Activated CD4-positive, alpha-beta T cell treated with anti-CD3 and anti-CD28 coated beads, Interleukin-2, Interleukin-6, amounts not matched to agents 100 ng/mL and 50 ng/mL, durations not matched to agents 16 hours and 8 hours (primary cell): ENCODE results near the gene UBE2F.
"Not testable (repeated sequence)": the region's sequence is repeated elsewhere in the genome, so short reads cannot be mapped to it uniquely, and the experiment has no call there.

Source experiments
- DNase-seq: peaks from one replicate; pipeline ENCODE4 v3.0.0-alpha.2; 2020

The UBE2F gene

GRCh38 chr2:238023608-238024007 is 56.8 kb downstream of the UBE2F start:
- DNase-seq = no peak

- peak; percentile 66 for DNase-seq
Measured at GRCh38 chr2:238024986-238025385, 58.2 kb downstream of the UBE2F start.

GRCh38 chr2:238025741-238026360 is 59.0 kb downstream of the UBE2F start:
- DNase-seq = no peak

DNA sequence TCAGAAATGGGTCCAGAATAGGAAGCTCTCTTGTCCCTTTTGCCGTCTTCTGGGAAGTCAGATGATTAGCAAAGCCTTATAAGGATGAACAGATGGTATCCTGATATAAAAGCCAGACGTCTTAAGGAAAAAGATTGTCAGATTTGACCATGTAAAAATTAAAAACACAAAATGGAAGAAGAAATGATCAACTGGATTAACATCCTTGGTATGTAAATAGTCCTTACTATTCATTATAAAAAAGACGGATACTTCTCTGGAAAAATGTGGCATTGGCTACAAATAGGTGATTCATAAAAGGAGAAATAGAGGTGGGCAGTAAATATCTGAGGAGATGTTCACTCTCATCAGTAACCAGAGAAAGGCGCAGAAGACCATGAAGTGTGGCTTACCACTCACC is 60.2 kb downstream of the UBE2F start:
- DNase-seq = no peak

- DNase-seq = no peak
Measured at GRCh38 chr2:238027591-238028415, 61.0 kb downstream of the UBE2F start.

- no peak for DNase-seq
Measured at GRCh38 chr2:238029853-238030252, 63.0 kb downstream of the UBE2F start.

DNA sequence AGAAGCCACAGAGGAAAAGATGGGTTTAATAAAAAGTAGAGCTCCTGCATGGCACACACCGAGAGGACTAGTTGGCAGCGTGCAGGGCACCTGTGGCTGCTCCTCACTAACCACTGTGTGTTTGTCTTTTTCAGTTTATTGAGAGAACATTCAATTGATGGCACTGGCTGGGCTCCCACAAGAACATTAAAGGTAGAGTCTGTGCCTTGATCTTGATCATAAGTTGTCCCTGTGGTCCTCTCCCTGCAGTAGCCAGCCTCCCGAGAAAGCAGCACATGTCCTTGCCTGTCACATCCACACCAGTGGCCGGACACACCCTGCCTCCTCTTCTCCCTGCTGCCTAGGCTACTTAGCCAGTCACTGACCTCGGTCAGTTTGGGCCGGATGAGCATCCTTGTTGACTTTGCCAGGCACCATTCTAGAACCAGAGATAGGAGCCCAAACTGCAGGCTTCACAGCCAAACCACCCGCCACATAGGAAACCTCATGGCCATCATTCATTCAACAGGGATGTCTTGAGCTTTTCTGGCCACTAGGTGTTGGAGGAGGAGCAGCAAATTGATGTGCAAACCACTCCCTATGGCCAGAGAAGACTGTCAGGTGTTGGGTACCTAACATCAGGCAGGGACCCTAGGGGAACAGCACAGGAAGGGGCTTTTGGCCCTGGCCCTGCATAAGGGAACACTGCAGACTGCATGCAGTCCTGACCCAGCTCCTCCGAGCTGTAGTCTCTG is 63.8 kb downstream of the UBE2F start:
- DNase-seq = no peak

DNA sequence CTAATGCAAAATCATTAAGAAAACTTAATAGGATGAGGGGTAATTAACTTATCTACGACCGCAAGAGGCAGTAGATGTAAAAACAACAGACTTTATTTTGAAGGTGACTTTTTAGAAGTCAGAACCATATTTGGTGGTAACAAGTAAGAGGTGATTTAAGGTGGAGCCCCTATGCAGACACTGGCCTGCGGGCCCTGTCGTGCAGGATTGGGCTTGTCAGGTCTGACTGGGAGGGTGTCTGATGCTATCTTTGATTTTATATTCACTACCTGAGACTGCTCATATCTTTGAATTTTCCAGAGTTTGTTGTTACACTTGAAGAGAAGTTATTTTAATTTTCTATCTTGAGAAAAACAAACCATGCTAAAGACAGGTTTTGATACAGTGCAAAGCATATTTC is 64.9 kb downstream of the UBE2F start:
- DNase-seq = no peak

GRCh38 chr2:238032755-238033337 is 66.0 kb downstream of the UBE2F start:
- no peak for DNase-seq

- not testable (repeated sequence) for DNase-seq
Measured at GRCh38 chr2:238033991-238034390, 67.2 kb downstream of the UBE2F start.

GRCh38 chr2:238038203-238038602 is 71.4 kb downstream of the UBE2F start:
- DNase-seq = no peak

DNA sequence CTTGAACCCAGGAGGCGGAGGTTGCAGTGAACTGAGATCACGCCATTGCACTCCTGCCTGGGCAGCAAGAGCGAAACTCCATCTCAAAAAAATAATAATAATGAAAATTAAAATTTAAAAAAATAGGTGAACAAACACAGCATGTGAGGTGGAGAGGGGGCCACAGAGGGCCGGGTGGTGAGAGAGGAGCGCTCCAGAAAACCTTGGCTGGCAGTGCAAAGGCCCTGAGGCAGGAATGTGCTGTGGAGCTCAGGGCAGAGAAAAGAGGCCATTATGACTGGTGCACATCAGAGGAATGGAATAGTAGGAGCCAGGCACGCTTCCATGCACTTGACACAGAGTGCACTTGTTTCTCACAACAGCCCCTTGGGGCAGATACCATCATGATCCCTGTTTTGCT is 72.3 kb downstream of the UBE2F start:
- no peak for DNase-seq

DNA sequence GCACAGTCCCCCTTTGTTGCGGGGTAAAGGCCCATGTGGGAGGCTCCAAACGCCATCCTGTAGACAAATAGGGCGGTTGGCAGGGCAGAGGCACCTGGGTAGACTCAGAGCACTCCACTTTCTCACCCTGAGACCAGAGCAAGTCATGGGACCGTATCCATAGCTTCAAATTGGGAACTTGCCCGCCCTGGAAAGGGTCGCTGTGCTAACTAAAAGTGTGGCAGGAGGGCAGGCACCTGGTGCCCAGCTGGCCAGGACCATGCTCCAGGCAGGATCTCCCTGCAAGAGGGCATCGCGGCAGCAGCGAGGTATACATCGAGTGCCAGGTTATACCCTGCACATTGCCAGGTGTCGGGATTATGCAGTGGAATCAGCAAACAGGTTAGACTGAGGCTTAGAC is 73.2 kb downstream of the UBE2F start:
- DNase-seq = no peak

GRCh38 chr2:238040918-238041317 is 74.1 kb downstream of the UBE2F start:
- DNase-seq = no peak

DNA sequence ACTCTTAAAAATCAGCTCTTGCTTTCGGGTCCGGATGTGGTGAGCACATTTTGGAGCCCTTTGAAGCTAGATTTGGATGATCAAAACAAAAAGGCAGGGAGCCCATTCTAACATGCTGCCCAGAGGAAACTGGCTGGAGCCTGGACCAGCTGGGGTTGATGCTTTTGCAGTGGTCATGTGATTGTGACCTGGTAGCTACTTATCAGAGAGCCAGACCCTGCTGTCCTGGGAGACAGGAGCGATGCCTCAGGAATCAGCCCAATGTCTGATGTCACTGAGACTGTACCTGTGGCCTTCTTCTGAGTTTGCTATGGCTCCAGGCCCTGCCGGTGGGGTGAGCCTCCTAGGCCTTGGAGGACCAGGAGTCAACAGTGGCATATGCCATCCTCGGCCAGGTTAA is 75.3 kb downstream of the UBE2F start:
- DNase-seq = no peak

DNA sequence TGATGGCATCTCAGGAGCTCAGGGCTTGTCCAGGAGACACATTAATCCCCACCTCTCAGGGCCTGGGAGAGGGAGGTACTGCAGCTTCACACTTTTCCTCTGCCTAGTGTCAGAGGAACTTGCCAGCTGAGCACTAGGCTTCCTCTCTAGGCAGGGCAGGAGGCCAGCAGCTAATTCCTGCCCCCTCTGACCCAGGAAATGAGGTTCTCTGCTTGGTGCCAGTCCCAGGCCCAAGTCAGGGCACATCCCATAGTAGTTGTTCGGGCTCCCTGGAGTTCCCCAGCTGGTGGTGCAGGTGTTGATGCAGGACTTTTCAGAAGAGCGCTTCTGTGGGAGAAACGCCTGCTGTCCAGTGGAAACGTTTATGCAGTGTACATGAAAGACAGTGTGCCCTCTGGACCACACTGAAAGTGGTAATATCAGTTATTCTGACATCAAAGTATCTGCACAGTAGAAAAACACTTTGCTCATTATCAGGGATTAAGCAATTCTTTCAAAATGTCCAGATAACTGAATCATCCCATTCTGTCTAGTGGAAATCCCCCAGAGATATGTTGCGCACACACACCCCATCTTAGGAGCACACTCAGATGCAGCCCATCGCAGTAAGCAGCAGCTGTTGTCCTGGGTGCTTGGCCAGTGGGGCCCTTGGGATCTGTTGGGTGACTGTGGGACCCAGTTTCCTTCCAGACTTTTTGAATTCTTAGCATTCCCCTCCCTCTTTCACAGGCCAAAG is 76.2 kb downstream of the UBE2F start:
- no peak for DNase-seq

GRCh38 chr2:238043851-238044250 is 77.0 kb downstream of the UBE2F start:
- DNase-seq = no peak

DNA sequence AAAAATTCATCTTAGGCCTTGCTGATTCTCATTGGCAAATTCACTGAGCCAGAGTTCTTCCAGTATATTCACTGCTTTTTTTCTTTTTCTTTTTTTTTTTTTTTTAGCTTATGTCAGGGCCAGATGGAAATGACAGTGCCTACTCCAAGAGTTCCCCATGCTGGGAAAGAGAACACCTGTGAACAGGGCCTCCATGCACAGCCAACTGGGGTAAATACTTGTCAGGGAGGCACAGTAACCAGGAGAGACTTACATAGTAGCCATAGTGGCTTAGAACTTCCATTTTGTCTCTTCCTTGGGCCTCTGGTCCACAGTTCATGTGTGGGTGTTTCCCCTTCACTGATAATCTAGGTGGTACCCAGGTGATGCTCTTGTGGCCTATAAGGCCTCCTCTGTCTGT is 78.8 kb downstream of the UBE2F start:
- DNase-seq = no peak

GRCh38 chr2:238046725-238047270 is 80.0 kb downstream of the UBE2F start:
- DNase-seq = no peak

- DNase-seq = no peak
Measured at GRCh38 chr2:238053191-238053776, 86.5 kb downstream of the UBE2F start.

DNA sequence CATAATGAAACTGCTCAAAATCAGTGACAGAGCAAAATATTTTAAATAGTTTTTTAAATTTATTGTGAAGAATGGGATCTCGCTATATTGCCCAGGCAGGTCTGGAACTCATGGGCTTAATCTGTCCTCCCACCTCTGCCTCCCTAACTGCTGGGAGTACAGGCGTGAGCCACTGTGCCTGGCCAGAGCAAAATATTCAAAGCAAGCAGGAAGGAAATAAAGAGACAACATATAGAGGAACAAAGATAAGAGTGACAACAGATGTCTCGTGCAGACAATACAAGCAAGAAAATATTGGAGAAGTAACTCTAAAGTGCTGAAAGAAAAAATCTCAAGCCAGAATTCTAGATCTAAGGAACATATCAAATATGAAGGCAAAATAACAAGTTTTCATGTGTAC is 89.0 kb downstream of the UBE2F start:
- DNase-seq = no peak
